ENCODE measurements around the gene OR4K5.
A peak's percentile ranks its signal among the peaks of the same experiment; 100 is the strongest.
"Not testable (repeated sequence)": the region's sequence is repeated elsewhere in the genome, so short reads cannot be mapped to it uniquely, and the experiment has no call there.

Gene OR4K5, protein sequence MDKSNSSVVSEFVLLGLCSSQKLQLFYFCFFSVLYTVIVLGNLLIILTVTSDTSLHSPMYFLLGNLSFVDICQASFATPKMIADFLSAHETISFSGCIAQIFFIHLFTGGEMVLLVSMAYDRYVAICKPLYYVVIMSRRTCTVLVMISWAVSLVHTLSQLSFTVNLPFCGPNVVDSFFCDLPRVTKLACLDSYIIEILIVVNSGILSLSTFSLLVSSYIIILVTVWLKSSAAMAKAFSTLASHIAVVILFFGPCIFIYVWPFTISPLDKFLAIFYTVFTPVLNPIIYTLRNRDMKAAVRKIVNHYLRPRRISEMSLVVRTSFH

DNA sequence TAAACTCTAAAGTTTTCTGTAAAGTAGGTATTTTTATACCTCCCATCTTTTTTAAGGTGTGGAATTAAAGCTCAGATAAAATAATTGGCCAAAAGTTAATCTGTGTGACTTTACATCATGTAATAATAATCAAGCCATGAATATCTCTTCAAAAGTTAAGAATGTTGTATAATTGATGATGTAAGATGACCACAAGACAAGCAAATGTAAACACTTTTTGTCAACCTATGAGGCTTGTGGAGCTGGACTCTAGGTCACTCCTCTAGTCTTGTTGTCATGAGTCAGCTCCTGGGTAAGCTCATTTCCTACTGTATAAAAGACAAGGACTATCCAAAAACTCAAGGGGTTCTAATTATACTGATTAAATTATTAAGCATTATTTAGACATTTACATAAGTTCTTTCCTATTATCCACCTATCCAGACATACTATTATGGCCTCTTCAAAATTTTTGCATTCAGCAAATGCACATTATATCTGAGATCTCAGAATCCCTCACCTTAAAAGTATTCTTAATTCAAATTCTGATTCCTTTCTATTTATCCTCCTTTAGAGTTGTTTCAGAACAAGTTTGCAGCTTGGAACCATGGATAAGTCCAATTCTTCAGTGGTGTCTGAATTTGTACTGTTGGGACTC, at the start of gene OR4K5:
OR4K5 (plus strand) TSS at position 587 of the 637 bp plus-strand sequence; CDS start at position 587, 0 bp downstream.
- no peak for DNase-seq (ENCODE audit: low read depth)

DNA sequence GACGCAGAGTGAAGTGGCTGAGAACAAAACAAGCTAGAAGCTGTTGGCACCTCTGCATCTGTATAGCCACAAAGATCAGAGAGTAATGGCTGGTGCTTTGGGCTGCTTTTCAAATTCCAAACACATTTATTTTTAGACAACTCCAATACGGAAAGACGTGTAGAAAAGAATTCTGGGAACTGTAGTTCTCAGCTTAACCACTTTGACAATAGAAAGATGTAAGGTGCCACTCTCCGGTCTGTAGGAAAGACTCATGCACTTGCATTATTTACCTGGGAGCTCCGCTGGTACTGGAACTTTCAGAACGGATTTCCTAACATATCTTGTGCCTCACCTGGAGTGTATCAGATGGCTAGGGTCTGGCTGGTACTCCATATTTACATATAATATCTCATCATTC, 47.2 kb upstream of the OR4K5 start:
- DNase-seq (ENCODE audit: low read depth): no peak

DNA sequence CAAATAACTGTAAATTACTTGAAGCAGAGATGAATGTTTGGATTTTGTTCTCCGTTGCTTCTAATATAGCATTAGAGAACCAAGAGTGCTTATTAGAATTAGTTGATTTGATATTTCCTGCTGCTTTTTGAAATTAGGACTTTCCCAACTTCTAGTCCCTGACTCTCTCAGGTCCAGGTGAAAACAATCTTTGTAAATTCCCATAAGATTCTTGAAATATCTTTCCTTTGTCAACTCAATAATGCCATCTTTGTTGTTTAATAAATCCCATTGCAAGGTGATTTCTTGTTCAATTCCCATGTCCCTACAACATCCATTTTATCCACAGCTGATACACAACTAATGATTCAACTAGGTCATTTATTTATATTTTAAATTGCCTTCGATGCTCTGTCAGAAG, 45.6 kb upstream of the OR4K5 start, which contains the start of gene OR4K2:
OR4K2 (plus strand) TSS at position 301 of the 400 bp plus-strand sequence. CDS start 1,126 bp downstream, outside the sequence.
- no peak for DNase-seq (ENCODE audit: low read depth)

DNA sequence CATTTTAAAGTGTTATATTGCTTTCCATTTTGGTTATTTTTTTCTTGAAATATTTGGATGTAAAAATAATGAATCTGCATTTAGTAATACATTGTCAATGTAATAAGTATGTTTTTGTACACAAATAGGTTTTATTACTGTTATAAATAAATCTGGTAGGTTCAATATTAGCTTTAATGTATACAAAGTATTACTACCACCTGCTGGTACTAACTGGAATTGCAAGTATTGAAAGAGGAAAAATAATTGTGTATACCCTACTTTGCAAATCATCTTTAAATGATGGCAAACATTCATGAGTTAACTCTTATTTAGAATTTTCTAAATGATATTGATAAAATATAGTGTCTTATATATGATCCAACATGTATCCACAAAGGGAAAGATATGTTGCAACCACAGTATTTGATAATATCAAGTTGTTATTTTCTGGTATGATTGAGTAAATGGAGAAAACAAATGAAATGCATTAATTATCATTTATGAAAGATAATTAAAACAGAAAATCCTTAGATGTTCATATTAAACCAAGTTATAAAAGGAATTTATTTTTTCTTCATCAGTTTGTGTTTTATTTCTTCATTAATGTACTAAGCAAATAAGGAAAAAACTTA, 42.3 kb upstream of the OR4K5 start:
- peak; percentile 47 for DNase-seq (ENCODE audit: low read depth)

DNA sequence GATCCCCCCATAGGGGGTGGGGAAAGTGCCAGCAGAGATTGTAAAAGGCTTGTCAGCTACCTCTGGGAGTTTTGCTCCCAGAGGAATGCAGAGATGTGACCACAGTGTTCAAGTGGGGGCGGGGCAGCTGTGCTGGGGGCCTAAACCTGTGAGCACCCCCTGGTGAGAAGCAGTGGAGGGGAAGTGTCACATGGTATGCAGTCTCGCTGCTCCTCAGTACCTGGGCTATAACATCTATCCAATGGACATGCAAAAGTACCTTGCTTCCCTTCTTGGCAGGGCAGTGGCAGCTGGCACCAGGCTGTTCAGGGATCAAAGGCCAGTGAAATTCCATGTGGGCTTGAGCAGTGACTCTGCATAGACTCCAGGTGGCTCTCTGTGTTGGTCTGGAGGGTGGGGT, 25.1 kb upstream of the OR4K5 start:
- DNase-seq (ENCODE audit: low read depth): no peak

DNA sequence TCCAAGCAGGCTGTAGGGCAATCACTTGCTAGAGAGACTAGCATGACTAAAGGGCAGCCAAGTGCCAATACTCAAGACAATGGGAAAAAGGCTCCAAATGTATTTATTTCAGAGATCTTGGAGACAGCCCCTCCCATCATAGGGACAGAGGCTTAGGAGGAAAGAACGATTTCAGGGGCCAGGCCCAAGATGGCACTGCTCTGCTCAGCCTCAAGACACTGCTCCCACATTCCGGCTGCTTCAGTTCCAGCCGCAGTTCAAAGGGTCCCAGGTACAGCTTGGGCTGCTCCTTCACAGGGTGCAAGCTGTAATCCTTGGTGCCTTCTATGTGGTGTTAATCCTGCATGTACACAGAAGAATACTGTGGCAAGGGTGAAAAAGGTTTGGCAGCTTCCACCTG, 19.4 kb upstream of the OR4K5 start:
- no peak for DNase-seq (ENCODE audit: low read depth)

DNA sequence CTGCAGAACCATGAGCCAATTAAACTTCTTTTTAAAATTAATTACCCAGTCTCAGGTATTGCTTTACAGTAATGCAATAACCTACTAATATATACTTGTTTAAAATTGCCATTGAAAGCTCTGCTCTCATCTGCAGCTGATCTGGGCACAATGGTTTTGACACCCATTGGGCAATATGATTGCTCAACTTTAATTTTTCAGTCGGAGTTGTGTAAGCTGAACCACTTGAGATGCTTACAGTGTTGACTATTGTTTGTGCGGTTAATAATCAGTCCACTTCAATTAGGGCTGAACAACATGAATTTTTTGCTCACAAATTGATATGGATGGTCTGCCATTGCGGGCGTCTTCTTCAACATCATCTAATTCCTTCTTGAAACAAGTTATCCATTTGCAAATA, 18.0 kb upstream of the OR4K5 start:
- no peak for DNase-seq (ENCODE audit: low read depth)

DNA sequence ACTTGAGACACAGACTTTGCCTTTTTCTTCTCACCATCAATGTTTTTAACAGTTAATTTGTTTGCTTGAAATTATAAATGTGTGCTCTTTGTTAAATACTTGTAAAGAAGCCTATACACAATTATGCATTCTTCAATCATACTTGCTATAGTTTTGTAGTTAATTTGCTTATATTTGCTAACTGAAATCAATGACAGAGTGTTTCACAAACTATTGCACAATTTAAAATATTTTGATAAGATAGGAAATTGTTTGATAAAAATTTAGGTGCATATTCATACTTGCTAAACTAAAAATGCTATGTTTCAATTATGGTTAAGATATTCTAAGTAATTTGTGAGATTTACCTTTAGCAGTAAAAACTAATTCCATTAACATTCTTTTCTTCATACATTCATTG, 13.7 kb upstream of the OR4K5 start:
- no peak for DNase-seq (ENCODE audit: low read depth)

DNA sequence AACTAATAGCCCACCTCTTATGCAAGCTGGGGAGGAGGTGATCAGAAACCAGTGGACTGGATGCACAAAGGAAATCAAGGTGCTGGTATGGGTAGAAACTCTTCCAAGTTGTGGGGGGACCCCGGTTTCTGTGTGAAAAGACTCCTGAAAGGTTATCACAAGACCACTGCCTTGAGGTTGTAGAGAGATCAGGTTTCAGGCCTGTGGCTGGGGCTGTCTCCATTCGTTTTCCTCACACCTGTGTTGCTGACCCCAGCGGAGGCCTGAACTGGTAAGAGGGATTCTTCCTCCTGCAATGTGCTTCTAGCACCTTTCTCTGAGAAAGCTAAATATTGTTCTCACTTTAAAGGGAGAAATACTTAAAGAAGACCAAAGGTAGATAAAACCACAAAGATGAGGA, 9.3 kb upstream of the OR4K5 start:
- DNase-seq (ENCODE audit: low read depth): no peak

DNA sequence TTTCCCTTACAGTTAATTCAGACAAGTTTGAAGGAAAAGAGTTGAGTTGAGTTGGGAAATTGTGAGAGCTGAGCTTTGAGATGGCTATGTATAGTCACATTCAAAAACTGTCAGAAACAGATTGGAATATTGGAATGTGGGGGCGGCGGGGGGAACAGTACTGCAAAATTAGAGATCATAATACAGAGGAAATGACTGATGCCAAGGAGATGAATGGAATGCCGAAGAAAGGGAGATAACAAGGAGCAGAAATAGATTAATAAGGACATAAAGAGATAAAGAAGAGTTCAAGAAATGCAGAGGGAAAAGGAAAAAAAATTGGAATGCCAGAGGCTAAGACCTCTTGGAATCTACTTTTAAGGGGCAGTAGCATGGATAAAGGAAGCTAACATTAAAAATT, 3.2 kb upstream of the OR4K5 start:
- DNase-seq (ENCODE audit: low read depth): peak; percentile 73

DNA sequence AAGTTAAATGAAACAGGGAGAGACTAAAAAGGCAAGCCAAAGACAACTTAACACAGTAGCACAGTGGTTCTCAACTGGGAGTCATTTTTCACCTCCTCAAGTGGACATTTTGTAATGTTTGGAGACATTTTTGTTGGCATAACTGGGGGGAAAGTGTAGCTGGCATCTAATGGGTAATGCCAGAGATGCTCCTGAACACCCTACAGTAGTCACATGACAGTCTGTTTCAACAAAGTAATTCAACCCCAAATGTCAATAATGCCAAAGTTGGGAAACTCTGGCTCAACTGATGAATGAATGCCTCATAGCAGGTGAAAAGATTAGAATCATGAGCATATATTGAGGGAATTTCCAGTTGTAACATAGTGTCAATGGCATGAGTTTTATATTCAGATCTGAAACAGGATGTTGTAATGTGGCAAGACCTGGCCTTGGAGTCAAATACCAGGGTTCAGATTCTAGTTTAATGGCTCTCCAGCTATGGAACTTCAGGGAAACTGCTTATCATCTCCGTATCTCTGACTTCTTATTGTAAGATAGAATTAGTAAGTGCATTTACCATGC, 2.4 kb upstream of the OR4K5 start:
- DNase-seq (ENCODE audit: low read depth): peak; percentile 66

DNA sequence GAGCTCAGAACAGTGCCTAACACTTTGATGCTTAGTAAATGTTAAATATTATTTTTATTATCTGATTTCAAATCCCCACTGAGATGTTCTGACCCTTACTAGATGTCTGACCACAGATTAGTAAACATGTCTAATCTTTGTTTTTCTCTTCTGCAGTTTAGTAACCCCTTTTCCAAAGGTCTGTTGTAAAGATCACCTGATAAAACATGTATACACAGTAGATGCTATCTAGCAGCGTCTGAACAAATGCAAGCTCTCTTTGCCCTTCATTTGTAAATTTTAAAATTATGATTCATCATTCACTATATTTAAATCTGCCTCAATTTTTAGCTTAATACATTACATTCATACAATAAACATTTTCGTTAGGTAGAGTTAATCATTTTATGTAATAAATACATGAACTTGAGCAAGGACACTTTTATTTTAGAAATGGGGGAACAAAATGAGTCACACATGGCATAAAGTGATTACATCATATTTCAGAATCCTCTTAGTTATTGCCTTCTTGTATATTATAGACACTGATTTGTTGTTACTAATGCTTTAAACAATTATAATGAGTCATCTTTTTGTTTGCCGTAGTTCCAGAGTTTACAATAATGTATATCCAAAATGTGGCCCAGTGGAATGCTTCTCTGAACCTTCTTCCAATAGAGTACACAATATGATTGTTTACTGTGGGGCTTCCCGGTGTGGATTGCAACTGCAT, 1.7 kb upstream of the OR4K5 start:
- DNase-seq (ENCODE audit: low read depth): no peak

DNA sequence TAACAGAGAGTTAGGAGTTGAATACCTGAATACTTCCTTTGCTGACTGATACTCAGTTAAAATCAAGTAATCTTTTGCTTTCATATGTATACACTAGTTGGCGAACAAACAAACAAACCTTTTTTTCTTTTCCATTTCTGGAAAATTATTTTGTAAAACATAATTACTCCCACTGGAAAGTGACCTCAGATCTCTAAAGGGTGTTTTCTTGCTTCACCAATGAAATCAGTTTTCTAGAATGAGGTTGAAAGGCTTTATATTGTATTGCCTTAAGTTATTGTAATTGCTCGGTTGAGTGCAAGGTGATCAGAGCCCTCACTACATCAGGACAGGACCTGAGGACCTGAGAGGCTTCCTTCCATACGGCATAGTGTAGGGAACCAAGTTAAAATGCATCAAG, 10.2 kb downstream of the OR4K5 start, which contains the start of gene OR4K1:
OR4K1 (plus strand) TSS at position 301 of the 400 bp plus-strand sequence. CDS start 4,750 bp downstream, outside the sequence.
- no peak for DNase-seq (ENCODE audit: low read depth)

DNA sequence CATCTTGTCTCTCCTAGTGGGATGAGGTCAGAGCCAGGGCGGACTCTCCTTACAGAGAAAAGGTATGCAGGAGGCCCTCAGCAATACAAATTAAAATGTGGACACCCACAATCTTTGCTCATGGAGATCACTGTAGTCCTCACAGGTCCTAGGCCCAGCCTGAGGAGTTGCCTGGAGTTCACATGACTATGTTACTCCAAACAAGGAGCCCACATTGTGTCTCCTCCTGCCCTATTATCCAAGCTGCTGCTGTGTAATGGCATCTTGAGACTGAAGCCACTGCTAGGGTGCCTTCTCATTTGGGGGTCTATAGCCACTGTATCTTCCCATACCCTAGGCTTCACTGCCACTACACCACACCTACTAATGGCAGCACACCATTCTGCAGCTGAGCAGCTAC, 21.3 kb downstream of the OR4K5 start:
- no peak for DNase-seq (ENCODE audit: low read depth)

DNA sequence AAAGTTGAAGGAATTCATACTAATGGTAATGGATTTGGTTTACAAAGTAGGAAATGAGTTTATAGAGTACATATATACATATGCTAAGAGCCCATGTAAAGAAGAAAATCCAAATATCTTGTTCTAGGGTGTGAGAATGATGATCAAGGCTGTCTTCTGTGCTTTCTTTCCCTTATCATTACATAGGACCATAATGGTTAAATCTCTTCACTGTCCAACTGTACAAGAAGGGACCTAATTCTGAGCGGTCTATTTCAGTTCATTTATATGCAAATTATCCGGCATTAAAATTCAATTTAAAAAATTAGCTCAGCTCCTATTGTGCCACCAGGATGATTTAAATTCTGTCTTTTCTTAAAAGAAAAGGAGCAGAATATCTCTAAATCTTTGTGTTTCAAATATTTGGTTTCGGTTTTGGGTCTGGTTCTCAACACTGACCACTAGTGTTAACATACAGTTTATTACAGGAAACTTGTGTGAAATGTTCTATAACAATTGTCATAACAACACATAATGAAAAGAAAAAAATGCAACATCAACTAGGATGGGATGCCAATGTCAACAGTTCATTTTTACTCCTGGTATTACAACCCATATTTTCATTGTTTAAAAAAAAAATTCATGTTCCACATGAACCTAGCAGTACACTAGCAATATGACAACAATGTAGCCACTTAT, 27.1 kb downstream of the OR4K5 start:
- DNase-seq (ENCODE audit: low read depth): no peak

DNA sequence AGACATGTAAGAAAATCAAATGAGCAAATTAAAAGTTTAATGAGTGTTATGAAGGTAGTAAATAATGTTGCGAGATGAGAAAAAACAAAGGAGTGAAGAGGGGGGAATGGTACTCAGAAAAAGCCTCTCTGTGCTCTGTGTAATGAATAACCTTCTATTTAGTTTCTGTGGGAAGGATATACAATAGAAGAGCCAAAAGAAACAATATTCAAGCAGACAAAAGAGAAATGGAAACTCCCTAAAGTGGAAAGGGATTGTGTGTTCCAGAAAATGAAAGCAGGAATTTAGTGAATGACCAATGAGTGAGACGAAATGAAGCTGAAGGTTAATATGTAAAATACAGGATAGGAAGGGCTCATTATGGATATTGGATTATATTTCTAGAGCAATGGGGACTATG, 28.8 kb downstream of the OR4K5 start:
- DNase-seq (ENCODE audit: low read depth): no peak

DNA sequence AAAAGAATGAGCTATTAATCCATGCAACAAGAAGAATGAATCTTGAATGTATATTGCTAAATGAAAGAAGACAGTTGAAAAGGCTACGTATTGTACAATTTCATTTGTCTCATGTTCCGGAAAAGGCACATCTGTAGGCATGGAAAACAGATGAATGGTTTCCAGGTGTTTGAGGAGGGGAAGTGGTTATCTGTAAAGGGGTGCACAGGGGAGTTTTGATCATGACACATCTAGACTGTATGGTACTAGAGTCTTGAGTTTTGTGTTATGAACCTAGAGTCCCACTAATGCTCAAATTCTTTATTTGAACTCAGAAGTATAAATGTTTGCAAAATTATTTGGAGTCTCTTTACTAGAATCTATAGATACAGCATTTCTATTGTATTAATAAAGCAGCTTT, 49.3 kb downstream of the OR4K5 start:
- not testable (repeated sequence) for DNase-seq (ENCODE audit: low read depth)
